HS-5 (cell line): Measurements from ENCODE around the gene MYADM.

ENCODE experiments used
- DNase-seq: peaks from one replicate; pipeline ENCODE4 v3.0.0-alpha.2; 2012; ENCODE audit warnings: low read depth

Gene MYADM

GRCh38 chr19:53915000-53915399, 47.3 kb downstream of the MYADM start:
- DNase-seq, result no peak

GRCh38 chr19:53916004-53916403, 48.3 kb downstream of the MYADM start:
- no peak for DNase-seq

- DNase-seq, result no peak
Observed at GRCh38 chr19:53917356-53917755, 49.7 kb downstream of the MYADM start.
